HEK293 (cell line): ENCODE results near the gene WASL.
A peak's percentile ranks its signal among the peaks of the same experiment; 100 is the strongest.

Source experiments
- CTCF ChIA-PET: fragments of 350-600 bp; formaldehyde crosslinking; extraction: SDS; loops from one replicate; lab custom pipeline; 2021; ENCODE audit warnings: antibody characterized with exemption; lab: Yijun Ruan, JAX
- POLR2A ChIA-PET: fragments of 300-600 bp; formaldehyde crosslinking; extraction: SDS; loops from one replicate; lab custom pipeline; 2020; ENCODE audit warnings: antibody characterized with exemption, inconsistent platforms; lab: Yijun Ruan, JAX
- H3K27ac ChIP-seq: fragments of 200-500 bp; sonication (Bioruptor generic); 2 replicates; pipeline ENCODE4 v1.5.1; 2014; ENCODE audit warnings: low read depth, low read length, control low read depth, inconsistent platforms; ENCODE audit errors: extremely low read depth
- H3K36me3 ChIP-seq, 2 experiments: fragments of 200-500 bp in 1 of 2; sonication (Bioruptor generic) in 1 of 2; 1 replicate in 1 of 2; 2 replicates in 1 of 2; pipeline ENCODE4 v1.5.1; 2014 to 2017; ENCODE audit warnings: inconsistent platforms in 2 of 2, low read length in 2 of 2; ENCODE audit not compliant: control insufficient read depth in 2 of 2, insufficient read depth in 1 of 2
- H3K4me1 ChIP-seq: fragments of 200-500 bp; sonication (Bioruptor generic); 2 replicates; pipeline ENCODE4 v1.5.1; 2014; ENCODE audit warnings: mild to moderate bottlenecking, low read length, inconsistent platforms; ENCODE audit not compliant: control insufficient read depth, insufficient read depth
- H3K4me3 ChIP-seq: 2 replicates; pipeline ENCODE4 v1.5.1; 2011; ENCODE audit warnings: low read depth, mild to moderate bottlenecking, control low read depth, low read length, moderate library complexity
- H3K9me3 ChIP-seq: fragments of 200-500 bp; sonication (Bioruptor generic); 2 replicates; pipeline ENCODE4 v1.5.1; 2014; ENCODE audit warnings: low read depth, low read length, inconsistent platforms; ENCODE audit not compliant: control insufficient read depth, insufficient read depth
- BCL11A ChIP-seq: fragments of 450-650 bp; formaldehyde crosslinking; IDR thresholded peaks from 2 replicates; pipeline ENCODE4 v1.5.1; 2016; ENCODE audit warnings: low read depth, missing biosample characterization, missing genetic modification characterization
- HOXD13 ChIP-seq: sonication (generic); formaldehyde crosslinking; IDR thresholded peaks from 2 replicates; pipeline ENCODE4 v1.8.0; 2022; ENCODE audit warnings: missing genetic modification reagents, borderline replicate concordance
- IKZF3 ChIP-seq: fragments of 450-650 bp; IDR thresholded peaks from 2 replicates; pipeline ENCODE4 v1.5.0; 2018; ENCODE audit warnings: missing biosample characterization, mild to moderate bottlenecking, missing genetic modification characterization, moderate library complexity
- PRDM10 ChIP-seq: fragments of 450-650 bp; formaldehyde crosslinking; IDR thresholded peaks from 2 replicates; pipeline ENCODE4 v1.5.1; 2016; ENCODE audit warnings: missing biosample characterization, missing genetic modification characterization
- SP2 ChIP-seq: fragments of 450-650 bp; formaldehyde crosslinking; IDR thresholded peaks from 2 replicates; pipeline ENCODE4 v1.5.1; 2016; ENCODE audit warnings: missing biosample characterization, missing genetic modification characterization
- TRIM28 ChIP-seq: IDR thresholded peaks from 2 replicates; pipeline ENCODE4 v1.6.1; 2011; ENCODE audit warnings: low read length, control low read depth, borderline replicate concordance
- ZBTB1 ChIP-seq: fragments of 450-650 bp; formaldehyde crosslinking; IDR thresholded peaks from 2 replicates; pipeline ENCODE4 v1.5.1; 2016; ENCODE audit warnings: missing biosample characterization, missing genetic modification characterization
- ZBTB17 ChIP-seq: fragments of 450-650 bp; formaldehyde crosslinking; IDR thresholded peaks from 2 replicates; pipeline ENCODE4 v1.5.1; 2016; ENCODE audit warnings: missing biosample characterization, missing genetic modification characterization
- ZFP37 ChIP-seq: fragments of 450-650 bp; formaldehyde crosslinking; IDR thresholded peaks from 2 replicates; pipeline ENCODE4 v1.5.1; 2016; ENCODE audit warnings: missing biosample characterization, missing genetic modification characterization
- ZNF121 ChIP-seq: fragments of 450-650 bp; formaldehyde crosslinking; IDR thresholded peaks from 2 replicates; pipeline ENCODE4 v1.5.1; 2016; ENCODE audit warnings: missing biosample characterization, missing genetic modification characterization
- ZNF133 ChIP-seq: fragments of 450-650 bp; formaldehyde crosslinking; IDR thresholded peaks from 2 replicates; pipeline ENCODE4 v1.5.1; 2016; ENCODE audit warnings: missing biosample characterization, missing genetic modification characterization
- ZNF146 ChIP-seq: fragments of 450-650 bp; formaldehyde crosslinking; IDR thresholded peaks from 2 replicates; pipeline ENCODE4 v1.5.1; 2016; ENCODE audit warnings: missing biosample characterization, missing genetic modification characterization
- ZNF157 ChIP-seq: fragments of 450-650 bp; formaldehyde crosslinking; IDR thresholded peaks from 2 replicates; pipeline ENCODE4 v1.5.1; 2016; ENCODE audit warnings: missing biosample characterization, missing genetic modification characterization
- ZNF2 ChIP-seq: fragments of 450-650 bp; formaldehyde crosslinking; IDR thresholded peaks from 2 replicates; pipeline ENCODE4 v1.5.1; 2016; ENCODE audit warnings: missing biosample characterization, missing genetic modification characterization
- ZNF302 ChIP-seq: fragments of 450-650 bp; formaldehyde crosslinking; IDR thresholded peaks from 2 replicates; pipeline ENCODE4 v1.5.1; 2016; ENCODE audit warnings: missing biosample characterization, missing genetic modification characterization, low read depth
- ZNF404 ChIP-seq: fragments of 450-650 bp; formaldehyde crosslinking; IDR thresholded peaks from 2 replicates; pipeline ENCODE4 v1.5.1; 2017; ENCODE audit warnings: missing biosample characterization, missing genetic modification characterization
- ZNF423 ChIP-seq: fragments of 450-650 bp; formaldehyde crosslinking; IDR thresholded peaks from 2 replicates; pipeline ENCODE4 v1.5.1; 2016; ENCODE audit warnings: missing biosample characterization, missing genetic modification characterization
- ZNF571 ChIP-seq: fragments of 450-650 bp; formaldehyde crosslinking; IDR thresholded peaks from 2 replicates; pipeline ENCODE4 v1.5.0; 2017; ENCODE audit warnings: missing biosample characterization, missing genetic modification characterization
- ZNF580 ChIP-seq: fragments of 450-650 bp; formaldehyde crosslinking; IDR thresholded peaks from 2 replicates; pipeline ENCODE4 v1.5.1; 2016; ENCODE audit warnings: missing biosample characterization, missing genetic modification characterization
- ZNF654 ChIP-seq: fragments of 450-650 bp; formaldehyde crosslinking; IDR thresholded peaks from 2 replicates; pipeline ENCODE4 v1.5.1; 2016; ENCODE audit warnings: low read depth, missing biosample characterization, missing genetic modification characterization
- ZNF843 ChIP-seq: fragments of 450-650 bp; formaldehyde crosslinking; IDR thresholded peaks from 2 replicates; pipeline ENCODE4 v1.5.1; 2016; ENCODE audit warnings: missing biosample characterization, missing genetic modification characterization
- ZSCAN30 ChIP-seq: fragments of 450-650 bp; IDR thresholded peaks from 2 replicates; pipeline ENCODE4 v1.5.1; 2018; ENCODE audit warnings: missing biosample characterization, mild to moderate bottlenecking, missing genetic modification characterization, moderate library complexity

The WASL gene

DNA sequence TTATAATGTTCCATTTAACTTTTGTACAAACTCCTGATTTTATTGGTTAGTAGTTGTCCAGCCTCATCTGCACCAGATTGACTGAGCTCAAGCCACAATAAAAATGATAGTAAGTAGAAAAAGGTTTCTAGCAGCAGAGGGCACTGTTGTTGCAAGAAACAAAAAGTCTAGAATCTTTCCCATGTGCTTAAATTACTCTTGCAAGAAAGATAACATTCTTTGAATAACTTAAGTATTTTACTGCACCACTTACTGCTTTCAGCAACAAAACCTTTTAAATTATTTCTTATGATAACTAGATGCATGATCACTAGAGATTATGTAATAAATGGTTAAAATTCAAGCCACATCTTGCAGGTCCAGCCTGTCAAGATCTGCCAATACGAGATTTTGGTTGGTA is 66.1 kb downstream of the WASL start:
- no peak for TF ChIP-seq BCL11A (tag by site-specific recombination)
- peak; percentile 72 for TF ChIP-seq ZNF654 (tag by site-specific recombination)
- 0 out of 2 replicates have a peak, but pooled peaks have one; percentile 26 for TF ChIP-seq ZSCAN30 (tag by site-specific recombination)
- Histone ChIP-seq H3K27ac (no peak overlapping the region), H3K36me3 (peaks cover 12 to 25% of the 10 kb centered on the region in 2 experiments; a peak in 2 of 3 replicates), H3K4me3 (no peak overlapping the region), H3K4me1 (no peaks in the 10 kb centered on the region), H3K9me3 (no peaks in the 10 kb centered on the region)
- ChIA-PET POLR2A (interaction anchor here (1.0 kb wide), 1 partner anchor 66 kb away, joined by 3 read pairs; the partner anchor contains the start of gene WASL), CTCF (interaction anchor here (0.6 to 3.3 kb wide), 20 partner anchors 9 to 322 kb away, joined by 3 to 20 read pairs (median 4); partner anchors contain the start of gene WASL)

GRCh38 chr7:123681561-123681960 is 67.2 kb downstream of the WASL start:
- CTCF ChIA-PET, result interaction anchor here (0.6 to 3.3 kb wide), 8 partner anchors 10 to 321 kb away, joined by 3 to 20 read pairs (median 4); no protein-coding TSS in a partner anchor
- Histone ChIP-seq H3K36me3 (peaks cover 12 to 22% of the 10 kb centered on the region in 2 experiments; a peak in 2 of 3 replicates), H3K27ac (no peak overlapping the region)
- TF ChIP-seq ZNF571 (tag by site-specific recombination) (no peak), HOXD13 (CRISPR knock-in tag) (no peak), ZNF2 (tag by site-specific recombination) (no peak), ZFP37 (no peak), ZNF146 (tag by site-specific recombination) (no peak), ZBTB1 (tag by site-specific recombination) (no peak), ZNF843 (tag by site-specific recombination) (no peak), PRDM10 (no peak), IKZF3 (tag by site-specific recombination) (no peak), ZNF157 (tag by site-specific recombination) (no peak), ZNF121 (no peak), ZNF423 (no peak), ZBTB17 (tag by site-specific recombination) (no peak), ZNF404 (tag by site-specific recombination) (no peak), TRIM28 (no peak), ZNF302 (tag by site-specific recombination) (no peak), ZNF133 (tag by site-specific recombination) (no peak), ZNF580 (tag by site-specific recombination) (no peak), SP2 (tag by site-specific recombination) (no peak)
- TF ChIP-seq, all 188 proteins: peak for 0
- Histone ChIP-seq H3K4me1 (no peaks in the 10 kb centered on the region), H3K4me3 (no peak overlapping the region), H3K9me3 (no peaks in the 10 kb centered on the region)
- POLR2A ChIA-PET, result no interaction called here
